Stimulated activated CD8-positive, alpha-beta memory T cell treated with anti-CD3 and anti-CD28 coated beads, Interleukin-4, amount 100 ng/mL, for 4 hours (primary cell): Measurements from ENCODE around the gene NANS.
A peak's percentile ranks its signal among the peaks of the same experiment; 100 is the strongest.
"Not testable (repeated sequence)": the region's sequence is repeated elsewhere in the genome, so short reads cannot be mapped to it uniquely, and the experiment has no call there.

Experiments
- DNase-seq, 2 donors: peaks; one replicate each; pipeline ENCODE4 v3.0.0-alpha.2; 2020; ENCODE audit warnings: low read depth in 2 of 2, low spot score in 1 of 2

The NANS gene

GRCh38 chr9:98099346-98099745 lies 42.8 kb downstream of the NANS start:
- DNase-seq = no peak

GRCh38 chr9:98099898-98100297 lies 43.4 kb downstream of the NANS start:
- no peak for DNase-seq

DNA sequence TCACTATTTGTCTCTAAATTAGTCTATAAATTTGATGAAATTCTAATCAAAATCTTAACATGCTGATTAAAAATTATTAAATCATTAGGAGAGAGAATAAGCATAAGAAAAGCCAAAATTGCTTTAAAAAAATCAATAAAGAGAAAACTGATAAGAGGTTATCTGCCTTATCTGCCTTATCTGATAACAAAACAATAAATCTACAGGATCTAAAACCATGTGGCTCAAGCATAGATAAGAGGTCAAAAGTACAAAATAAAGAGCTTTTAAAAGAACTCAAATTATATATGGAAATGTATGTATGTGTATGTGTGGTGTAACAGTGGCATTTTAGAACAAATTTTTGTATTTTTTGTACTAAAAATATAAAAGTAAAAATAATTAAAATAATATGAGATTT lies 43.9 kb downstream of the NANS start:
- no peak for DNase-seq

- DNase-seq = no peak
These were observed 44.9 kb downstream of the NANS start for GRCh38 chr9:98101416-98101815.

DNA sequence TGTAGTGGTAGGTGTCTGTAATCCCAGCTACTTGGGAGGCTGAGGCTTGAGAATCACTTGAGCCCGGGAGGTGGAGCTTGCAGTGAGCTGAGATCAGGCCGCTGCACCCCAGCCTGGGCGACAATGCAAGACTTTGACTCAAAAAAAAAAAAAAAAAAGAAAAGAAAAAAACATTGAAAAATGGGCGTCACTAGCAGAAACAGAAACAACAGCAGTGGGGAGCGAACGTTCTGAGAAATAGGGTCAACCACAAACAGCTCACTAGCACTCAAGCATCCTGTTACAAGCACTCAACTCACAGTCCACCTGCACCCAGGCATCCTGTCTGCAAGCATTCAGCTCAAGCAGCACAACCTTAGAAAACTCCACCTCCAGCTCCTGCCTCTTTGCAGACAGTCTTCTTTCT lies 45.3 kb downstream of the NANS start:
- DNase-seq = peak; percentile 39 to 53

GRCh38 chr9:98104445-98104881 lies 47.9 kb downstream of the NANS start:
- no peak for DNase-seq

DNA sequence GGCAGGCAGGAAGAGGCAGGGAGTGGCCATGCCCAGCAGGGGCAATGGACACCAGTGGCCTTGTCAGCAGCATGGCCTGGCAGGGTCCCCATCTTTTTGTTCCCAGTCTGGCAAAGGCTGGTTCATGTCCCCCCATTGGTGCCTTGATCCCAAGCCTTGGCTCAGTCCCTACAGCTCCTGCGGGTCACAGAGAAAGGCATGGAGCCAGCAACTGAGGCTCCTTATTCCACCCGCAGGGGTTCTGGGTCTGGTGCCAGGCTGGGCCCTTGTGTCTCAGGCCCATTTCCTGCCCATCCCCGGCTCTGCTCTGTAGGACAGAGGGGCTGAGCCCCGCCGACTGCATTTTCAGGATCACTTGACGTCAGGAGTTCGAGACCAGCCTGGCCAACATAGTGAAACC lies 48.5 kb downstream of the NANS start:
- DNase-seq = no peak

DNA sequence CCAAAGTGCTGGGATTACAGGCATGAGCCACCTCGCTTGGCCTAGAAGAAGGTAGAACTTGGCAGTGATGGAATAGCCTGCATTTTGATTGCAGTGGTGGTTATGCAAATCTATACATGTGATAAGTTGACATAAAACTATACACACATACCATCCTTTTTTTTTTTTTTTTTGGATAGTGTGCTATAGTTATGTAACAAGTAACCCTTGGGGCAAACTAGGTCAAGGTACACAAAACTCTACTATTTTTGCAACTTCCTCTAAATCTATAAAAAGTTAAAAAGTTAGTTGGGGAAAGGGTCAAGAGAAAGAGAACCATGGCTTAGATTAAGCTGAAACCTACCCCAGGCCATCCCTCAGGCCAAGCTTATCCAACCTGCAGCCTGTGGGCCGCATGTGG lies 51.4 kb downstream of the NANS start:
- no peak for DNase-seq

- DNase-seq = no peak
These were observed 52.0 kb downstream of the NANS start for GRCh38 chr9:98108531-98109031.

GRCh38 chr9:98109052-98109451 lies 52.5 kb downstream of the NANS start:
- DNase-seq = no peak

DNA sequence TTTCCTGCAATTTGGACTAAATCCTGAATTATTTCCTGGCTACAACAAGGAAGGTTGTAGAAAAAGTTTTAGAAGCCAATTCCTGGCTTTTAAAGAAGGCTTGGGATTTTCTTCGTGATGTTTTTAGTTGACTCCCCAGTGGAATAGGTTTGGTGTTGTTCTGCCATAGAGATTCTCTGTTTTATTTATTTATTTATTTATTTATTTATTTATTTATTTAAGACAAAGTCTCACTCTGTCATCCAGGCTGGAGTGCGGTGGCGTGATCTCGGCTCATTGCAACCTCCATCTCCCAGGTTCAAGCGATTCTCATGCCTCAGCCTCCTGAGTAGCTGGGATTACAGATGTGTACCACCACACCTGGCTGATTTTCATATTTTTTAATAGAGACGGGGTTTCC lies 60.6 kb downstream of the NANS start:
- DNase-seq = not testable (repeated sequence)

- no peak for DNase-seq
These were observed 61.6 kb downstream of the NANS start for GRCh38 chr9:98117984-98118639.

DNA sequence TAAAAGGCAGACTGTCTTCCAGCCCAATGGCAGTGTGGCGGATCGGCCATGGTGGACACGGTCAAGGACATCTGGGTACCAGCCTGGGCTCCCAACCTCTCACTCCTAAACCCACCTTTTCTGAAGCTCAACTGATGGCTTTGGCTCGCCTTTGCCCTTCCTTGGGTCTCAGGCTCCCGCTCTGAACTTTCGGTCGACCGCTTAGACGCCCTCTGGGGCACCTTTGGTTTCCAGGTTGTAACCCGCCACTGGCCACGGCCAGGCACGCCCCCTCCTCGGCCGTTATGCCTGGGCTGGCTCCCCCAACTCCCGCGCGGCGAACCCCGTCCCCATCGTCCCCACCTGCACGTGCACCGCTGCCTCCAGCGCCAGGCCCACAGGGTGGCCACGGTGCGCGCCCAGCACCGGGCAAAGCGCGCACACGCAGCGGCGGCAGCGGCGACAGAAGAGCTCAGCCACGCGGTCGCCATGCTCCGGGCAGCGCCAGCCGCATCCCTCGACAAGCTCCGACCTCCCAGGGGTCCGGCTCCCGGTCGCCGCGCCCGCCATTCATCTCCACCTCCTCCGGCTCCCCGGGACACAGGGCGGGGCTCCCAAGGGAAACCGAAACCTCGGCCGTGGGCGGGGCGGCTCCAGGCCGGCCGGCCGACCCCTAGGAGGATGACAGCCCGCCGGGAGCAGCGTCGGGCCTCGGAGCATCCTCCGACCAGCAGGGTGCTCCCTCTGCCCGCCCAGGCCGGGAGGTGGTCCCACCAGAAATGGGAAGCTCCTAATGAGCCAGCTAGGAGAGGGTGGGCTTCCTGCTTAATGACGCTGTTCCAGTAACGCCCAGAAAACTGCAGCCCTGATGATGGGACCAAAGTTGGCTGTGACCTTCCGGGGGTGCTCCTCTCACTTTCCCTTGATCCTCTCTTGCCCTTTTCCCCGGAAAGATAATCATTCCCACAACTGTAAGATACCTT lies 62.4 kb downstream of the NANS start, which contains the start of gene TRIM14:
Gene TRIM14, minus strand, starts transcription at position 583 of the 962 bp plus-strand sequence. Its CDS starts 34 bp downstream, at position 549.
- peak in 1 of 2 donors; percentile 36 for DNase-seq

DNA sequence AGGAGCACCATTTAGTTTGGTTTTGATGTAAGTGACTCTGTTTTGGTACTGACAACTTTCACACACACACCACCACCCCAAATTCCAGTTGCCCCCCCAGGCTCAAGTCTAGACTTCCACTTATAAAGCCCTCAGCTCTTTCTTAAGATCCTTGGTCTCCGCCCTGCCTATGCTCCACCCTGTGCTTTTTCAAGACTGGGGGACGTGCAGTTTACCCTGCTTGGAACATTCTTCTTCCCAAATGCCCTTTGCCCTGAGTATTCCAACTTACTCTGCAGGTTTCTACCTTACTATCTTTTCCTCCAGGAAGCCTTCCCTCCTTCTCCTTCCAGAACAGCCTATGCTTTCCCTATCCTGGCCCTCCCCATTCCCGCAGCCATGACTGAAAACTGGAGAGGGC lies 63.9 kb downstream of the NANS start:
- no peak for DNase-seq

DNA sequence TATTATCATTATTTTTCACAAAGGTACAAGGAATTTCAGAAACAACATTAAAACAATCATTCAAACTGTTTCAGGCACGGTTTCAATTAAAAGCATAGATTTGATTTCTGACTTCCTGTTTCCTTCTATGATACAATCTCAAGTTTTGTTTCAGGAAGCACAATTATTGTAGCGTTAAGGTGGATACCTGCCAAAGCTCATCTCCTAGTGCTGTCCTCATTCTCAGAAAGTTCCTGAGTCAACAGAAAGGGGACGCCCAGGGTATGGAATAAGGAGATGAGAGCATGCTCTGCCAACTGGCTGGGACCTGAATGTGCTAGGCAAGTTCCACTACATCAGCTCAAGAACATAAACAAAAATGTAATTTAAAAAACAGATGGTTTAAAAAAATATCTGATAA lies 64.5 kb downstream of the NANS start:
- no peak for DNase-seq

- DNase-seq = not testable (repeated sequence)
These were observed 67.6 kb downstream of the NANS start for GRCh38 chr9:98124091-98124490.

DNA sequence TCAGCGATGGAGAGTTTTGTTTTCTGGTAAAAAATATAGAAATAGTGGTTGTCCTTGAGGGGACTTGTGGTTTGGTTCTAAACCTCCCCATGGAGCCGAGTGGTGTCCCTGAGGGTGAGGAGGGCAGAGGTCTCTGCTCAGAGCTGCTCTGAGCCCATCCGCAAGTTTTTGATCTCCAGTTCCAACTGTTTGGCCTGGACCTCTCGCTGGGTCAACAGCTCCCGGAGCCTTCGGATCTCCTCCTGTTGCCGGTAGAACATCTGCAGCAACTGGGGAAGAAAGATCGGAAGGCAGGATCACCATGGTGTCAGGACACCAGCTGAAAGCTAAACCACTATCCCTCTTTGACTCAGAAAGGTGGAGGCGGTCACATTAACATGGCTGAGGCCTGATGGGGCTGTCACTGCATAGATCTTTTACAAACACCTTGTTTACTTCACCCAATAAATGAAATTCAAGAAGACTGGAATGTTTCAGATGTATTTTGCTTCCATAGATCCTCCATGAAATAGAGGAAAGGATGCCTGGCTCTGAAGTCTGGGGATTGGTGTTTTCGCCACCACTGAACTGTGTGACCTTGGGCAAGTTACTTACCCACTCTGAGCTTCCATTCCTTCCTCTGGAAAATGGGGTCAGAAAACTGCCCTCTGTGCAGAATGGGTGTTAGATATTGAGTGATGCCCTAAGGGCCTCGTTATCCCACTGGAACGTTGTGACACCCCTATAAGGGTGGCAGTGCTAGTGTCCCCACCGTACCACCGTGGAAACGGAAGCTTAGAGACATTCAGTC lies 68.3 kb downstream of the NANS start:
- DNase-seq = no peak

DNA sequence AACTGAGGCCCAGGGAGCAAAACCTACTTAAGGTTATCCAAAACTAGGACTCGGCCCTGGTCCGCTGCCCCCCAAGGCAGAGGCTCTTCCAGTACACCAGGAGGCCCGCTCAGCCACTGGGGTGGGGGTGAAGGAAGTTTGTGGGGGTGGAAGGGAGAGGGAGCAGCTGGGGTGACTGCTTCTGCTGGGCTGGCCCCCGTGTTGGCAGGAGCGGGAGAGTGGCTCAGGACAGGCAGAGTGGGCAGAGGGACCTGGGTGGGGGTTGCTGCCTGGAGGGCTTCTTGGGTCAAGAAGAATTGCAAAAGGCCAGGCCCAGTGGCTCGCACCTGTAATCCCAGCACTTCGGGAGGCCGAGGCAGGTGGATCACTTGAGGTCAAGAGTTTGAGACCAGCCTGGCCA lies 70.7 kb downstream of the NANS start:
- DNase-seq = no peak

DNA sequence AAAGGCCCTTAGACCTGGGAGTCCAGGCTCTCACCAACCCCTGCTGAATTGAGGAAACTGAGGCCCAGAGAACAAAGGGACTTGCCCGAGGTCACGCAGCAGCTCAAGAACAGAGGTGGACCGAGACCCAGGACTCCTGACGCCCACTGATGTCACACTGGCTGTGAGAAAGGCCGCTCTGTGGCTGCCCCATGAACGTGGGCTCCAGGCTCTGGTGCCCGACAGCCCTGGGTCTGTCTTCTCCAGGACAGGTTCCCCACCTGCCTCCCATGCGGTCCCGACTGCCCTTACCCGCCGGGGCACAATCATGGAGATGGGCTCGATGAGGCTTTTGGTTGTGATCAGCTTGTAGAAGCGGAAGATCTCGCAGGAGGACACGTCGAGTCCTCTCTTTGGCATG lies 71.8 kb downstream of the NANS start:
- DNase-seq = no peak

GRCh38 chr9:98129451-98129881 lies 72.9 kb downstream of the NANS start:
- DNase-seq = no peak

DNA sequence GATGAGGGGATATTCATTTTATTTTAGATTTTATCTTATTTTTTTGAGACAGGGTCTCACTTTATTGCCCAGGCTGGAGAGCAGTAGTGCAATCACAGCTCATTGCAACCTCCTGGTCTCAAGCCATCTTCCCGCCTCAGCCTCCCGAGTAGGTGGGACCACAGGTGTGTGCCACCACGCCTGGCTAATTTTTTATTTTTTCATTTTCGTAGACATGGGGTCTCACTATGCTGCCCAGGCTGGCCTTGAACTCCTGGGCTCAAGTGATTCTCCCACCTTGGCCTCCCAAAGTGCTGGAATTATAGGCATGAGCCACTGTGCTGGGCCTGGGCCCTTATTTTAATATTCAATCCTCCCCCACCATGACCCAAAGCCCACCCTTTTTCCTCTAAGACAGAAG lies 73.5 kb downstream of the NANS start:
- not testable (repeated sequence) for DNase-seq
